Left cardiac atrium (tissue), 4 donors: ENCODE results near the gene PCTP. TPM values are rescaled to one million over a fixed set of nuclear protein-coding genes. Genes with fewer than 3 reads are reported as not detected.

Experiments
- ATAC-seq, 2 donors: fragments of 200-7000 bp; cut with Tn5 transposase; one replicate each; pipeline ENCODE4 v1.9.1; 2020; ENCODE audit warnings: mild to moderate bottlenecking in 2 of 2, moderate library complexity in 2 of 2
- DNase-seq: peaks from one replicate; pipeline ENCODE4 v3.0.0-alpha.2; 2020
- intact Hi-C, 2 donors: fragments of 100-400 bp; cut with DNase I; formaldehyde crosslinking; loops; one replicate each; pipeline versions ENCODE4 v1.14.1 to v1.15.1; 2022 to 2023
- total RNA-seq, 2 donors: library from RNA; stranded (reverse); fragmentation: NEBNext Ultra II Directional; extraction: Animal tissue kit (Norgen Biotek cat#: 25700); gene quantifications; one replicate each; pipeline ENCODE4 v1.2.1, GENCODE V29; 2021
- donor health status: DM: no; HTN: yes; CAD: no.
- donor health status: DM: no; HTN: yes; CAD: no; lungs with severe emphysema.
- donor health status: DM: yes; HTN: yes; CAD: no.
- donor health status: Dilated cardiomyopathy.

Gene PCTP
- total RNA-seq, 2 donors from 2014 or later, result 15.1 to 20.0 TPM

DNA sequence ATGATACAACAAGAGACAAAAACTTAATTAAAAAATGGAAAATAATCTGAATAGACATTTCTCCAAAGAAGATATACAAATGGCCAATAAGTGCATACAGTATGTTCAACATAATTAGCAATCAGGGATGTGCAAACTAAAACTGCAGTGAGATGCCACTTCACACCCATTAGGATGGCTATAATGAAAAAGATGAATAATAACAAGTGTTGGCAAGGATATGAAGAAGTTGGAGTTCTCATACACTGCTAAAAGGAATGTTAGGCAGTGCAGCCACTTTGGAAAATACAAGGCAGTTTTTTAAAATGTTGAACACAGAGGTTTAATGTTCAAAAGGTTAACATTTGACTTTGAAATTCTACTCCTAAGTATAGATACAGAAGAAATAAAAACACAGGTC, 69.8 kb downstream of the PCTP start:
- DNase-seq, result no peak
- no peak for ATAC-seq
- intact Hi-C loops, result no loop called here

DNA sequence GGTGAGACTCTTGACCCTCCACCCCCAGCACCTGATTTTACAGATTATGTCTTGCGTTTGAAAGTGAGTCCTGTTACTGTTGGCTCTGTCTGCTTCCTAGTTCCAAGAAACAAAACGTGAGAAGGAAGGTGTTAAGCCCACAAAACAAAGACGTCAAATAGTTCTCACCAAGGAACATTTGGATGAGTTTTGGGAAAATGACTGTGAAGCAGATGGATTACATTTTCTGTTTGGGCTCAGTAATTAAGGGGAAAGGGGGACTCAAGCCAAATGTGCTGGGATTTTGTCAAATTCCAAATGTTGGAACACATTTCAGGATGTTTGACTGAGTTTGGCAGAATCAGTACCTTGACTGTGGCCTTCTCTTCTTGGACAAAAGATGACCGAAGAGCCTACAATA, 71.2 kb downstream of the PCTP start:
- DNase-seq (no peak), ATAC-seq (no peak)
- intact Hi-C loops, result no loop called here

DNA sequence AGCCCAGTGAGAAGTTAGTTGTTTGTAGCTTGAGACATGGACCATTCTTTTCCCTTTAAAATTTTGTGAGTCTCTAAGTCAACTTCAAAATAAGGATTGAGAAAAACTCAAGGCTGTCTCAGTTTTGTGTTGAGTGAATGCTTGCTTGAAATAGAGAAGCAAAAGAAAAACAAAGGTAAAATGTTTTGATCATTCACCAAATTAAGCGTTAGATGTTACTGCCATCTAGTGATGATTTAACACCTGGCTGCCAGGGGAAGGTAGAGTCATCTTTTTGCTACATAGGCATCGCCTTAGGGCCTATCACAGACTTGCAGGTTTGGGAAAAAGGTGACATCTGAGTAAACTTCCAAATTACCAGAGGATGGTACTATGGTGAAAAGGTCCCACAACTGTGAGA, 74.4 kb downstream of the PCTP start:
- ATAC-seq (no peak), DNase-seq (no peak)
- intact Hi-C loops, result loop anchor here (2.0 to 5.0 kb wide), 2 partner anchors 298 to 303 kb away; no protein-coding TSS in a partner anchor

Other genes with a start within 250 kb of the PCTP start
- gene SMIM36, start 239.6 kb upstream of the PCTP start, total RNA-seq, result not detected
- gene TMEM100, start 28.2 kb upstream of the PCTP start, total RNA-seq, result 10 to 100 TPM; 18.3 to 24.3 TPM